ENCODE measurements around the gene C2orf66.

C2orf66 gene

DNA sequence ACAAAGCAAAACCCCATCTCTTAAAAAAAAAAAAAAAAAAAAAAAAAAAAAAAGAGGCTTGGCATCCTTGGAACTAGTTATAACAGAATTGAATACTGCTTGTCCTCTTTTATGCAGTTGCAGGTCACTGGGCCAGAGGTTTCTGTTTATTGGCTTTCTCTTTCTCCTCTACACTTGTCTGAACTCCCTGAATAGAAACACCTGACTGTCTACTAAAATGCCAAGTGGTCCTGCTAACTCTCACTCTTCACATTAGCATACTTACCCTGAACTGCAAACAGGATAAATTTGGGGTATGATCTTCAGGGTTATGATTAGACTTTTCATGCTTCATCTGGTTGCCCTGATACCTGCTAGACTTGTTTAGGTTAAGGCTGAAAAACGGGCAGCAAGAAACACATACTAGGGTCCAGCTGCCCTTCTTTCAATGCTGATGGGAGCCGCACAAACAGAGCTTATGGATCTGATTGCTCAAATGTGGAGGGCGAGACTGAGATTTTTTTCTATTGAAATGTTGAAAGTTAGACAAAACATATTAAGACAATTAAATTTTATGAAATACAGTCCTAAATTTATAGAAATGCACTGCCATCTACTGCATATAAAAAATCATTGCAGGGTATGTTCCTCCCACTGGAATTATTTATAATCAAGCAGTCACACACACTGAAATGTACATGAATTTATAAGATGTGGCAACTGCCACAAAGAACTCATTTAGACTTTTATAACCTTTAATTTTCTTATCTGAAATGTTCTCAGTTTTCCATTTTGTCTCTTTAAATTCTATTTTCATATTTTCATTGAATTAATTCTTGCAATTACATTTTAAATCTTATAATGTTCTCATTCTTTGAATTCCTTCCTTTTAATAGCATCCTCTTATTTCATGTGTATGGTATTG lies 50.4 kb downstream of the C2orf66 start:
- DNase-seq = no peak

Data from T-helper 2 cell (primary cell).